Upper lobe of left lung (tissue), 4 donors: ENCODE results near the gene C20orf204.

Experiments used
- CTCF ChIP-seq, 6 experiments: fragments of 450-650 bp in 4 of 6; fragments of 200-600 bp in 2 of 6; sonication (generic) in 2 of 6; IDR thresholded peaks; one replicate each; pipeline ENCODE4 v1.5.1; 2016 to 2019; ENCODE audit warnings: antibody characterized with exemption in 6 of 6
- EP300 ChIP-seq, 4 donors: sonication (generic); formaldehyde crosslinking; IDR thresholded peaks; one replicate each; pipeline ENCODE4 v1.5.1; 2017; ENCODE audit warnings: antibody characterized with exemption in 4 of 4, control low read depth in 2 of 4
- POLR2A ChIP-seq, 4 donors: fragments of 450-650 bp; IDR thresholded peaks; one replicate each; pipeline ENCODE4 v1.5.1; 2016 to 2017; ENCODE audit warnings: antibody characterized with exemption in 4 of 4, mild to moderate bottlenecking in 2 of 4

GRCh38 chr20:64024141-64024990 lies 11.6 kb upstream of the C20orf204 start:
- TF ChIP-seq CTCF (IDR thresholded peaks at IDR 0.05) (no peak), POLR2A (IDR thresholded peaks at IDR 0.05) (no peak), EP300 (IDR thresholded peaks at IDR 0.05) (no peak)
